ENCODE results near the gene MOCOS.

MOCOS gene

GRCh38 chr18:36304723-36305122, 117.4 kb downstream of the MOCOS start:
- no peak for DNase-seq (ENCODE audit: low spot score)

- DNase-seq (ENCODE audit: low spot score) = no peak
These were observed 118.1 kb downstream of the MOCOS start for GRCh38 chr18:36305375-36305774.

DNA sequence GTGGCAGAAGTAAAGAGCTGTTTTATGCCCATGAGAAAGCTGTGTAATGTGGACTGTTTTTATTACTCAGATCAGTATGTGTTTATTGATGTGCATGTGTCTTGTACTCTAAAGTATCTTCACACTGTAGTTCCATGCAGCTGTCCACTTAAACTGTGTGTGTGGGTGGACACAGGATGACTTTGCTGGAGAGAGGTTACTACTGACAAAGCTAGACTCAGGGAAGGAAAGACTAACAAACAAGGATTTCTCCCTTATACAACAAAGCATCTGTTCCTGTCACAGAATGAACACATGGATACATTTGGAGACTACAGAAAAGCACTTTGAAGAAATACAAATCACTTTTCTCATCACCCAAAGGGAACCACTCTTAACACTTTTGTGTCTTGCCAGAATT, 120.2 kb downstream of the MOCOS start:
- DNase-seq (ENCODE audit: low spot score) = no peak

DNA sequence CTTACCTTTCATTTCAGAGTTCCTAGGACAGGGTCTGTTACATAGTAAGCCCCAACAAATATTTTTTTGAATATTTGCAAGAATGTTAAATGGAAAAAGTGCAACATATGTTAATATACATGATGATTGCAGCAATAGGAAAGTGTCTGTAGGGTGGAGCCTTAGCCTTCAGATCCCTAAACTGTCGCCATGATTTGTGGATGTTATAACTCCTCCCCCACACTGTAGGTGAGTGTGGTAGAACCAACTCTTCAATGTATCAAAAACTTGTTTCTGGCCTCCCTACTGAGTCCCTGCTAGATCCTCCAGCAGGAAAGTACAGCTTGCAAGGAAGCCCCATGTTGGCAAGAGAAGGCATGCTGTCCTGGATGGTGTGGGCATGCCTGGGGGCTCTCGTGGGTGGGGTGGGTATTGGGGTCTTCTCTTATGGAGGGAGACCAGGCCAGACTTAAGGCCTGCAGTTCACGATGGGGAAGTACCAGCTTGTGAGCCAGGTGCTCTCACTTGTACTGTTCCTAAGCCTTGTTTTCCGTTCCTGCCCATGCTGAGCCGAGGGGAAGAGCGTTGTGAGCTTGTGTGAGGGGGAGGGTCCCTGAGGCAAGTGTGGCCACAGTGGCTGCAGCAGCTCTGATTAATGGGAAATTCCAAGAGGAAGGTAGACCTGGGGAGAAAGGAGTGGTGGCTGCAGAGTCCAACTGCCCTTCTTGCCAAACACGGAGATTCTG, 121.6 kb downstream of the MOCOS start:
- DNase-seq (ENCODE audit: low spot score) = no peak

- DNase-seq (ENCODE audit: low spot score) = no peak
These were observed 122.4 kb downstream of the MOCOS start for GRCh38 chr18:36309436-36310391.

DNA sequence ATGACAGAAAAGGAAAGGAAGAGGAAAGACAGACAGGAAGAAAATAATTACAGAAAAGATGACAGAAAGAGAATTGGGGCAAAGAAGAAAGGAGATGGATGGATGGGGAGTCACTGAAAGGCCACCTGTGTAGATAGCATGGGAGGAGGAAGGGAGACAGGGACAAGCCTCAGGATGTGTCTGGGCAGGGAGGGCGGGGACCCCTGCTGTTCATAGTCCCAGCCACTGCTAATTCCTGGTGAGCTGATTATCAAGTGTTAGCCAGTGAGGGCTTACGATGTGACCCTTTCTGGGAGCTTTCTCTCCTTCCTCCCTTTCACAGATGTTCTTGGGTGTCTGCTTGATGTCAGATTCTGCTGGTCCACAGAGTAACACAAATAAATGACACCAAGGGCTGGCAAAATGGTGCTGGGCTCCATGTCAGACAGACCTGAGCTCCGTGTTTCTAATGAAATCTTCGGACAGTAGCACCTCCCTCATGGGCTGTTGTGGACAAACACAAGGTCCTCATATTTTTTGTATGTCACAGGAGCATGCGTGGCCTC, 123.8 kb downstream of the MOCOS start:
- DNase-seq (ENCODE audit: low spot score) = no peak

- DNase-seq (ENCODE audit: low spot score) = no peak
These were observed 125.6 kb downstream of the MOCOS start for GRCh38 chr18:36312806-36313395.

GRCh38 chr18:36314098-36314497, 126.8 kb downstream of the MOCOS start:
- no peak for DNase-seq (ENCODE audit: low spot score)

- no peak for DNase-seq (ENCODE audit: low spot score)
These were observed 127.5 kb downstream of the MOCOS start for GRCh38 chr18:36314754-36315153.

DNA sequence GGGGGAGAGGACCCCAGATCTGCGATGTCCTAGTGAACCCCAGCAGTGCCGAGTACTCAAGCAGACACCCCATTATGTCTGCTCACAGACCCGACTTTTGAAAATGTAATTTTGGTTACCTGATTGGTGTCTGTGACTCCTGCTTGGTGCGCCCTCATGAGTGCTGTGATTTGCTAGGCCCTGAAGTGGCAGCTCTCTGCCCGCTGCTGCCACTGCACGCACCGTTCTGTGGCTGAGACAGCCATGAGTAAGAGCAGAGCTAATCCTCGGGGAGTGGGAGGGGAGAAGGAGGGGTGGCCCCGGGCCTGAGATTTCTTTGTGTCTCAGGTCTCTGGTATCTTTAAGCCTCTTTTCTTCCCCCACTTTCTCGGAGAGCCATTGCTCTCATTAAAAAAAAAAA, 128.4 kb downstream of the MOCOS start:
- DNase-seq (ENCODE audit: low spot score) = no peak

GRCh38 chr18:36316246-36316645, 128.9 kb downstream of the MOCOS start:
- DNase-seq (ENCODE audit: low spot score) = no peak

All from Ammon's horn (tissue), 1 donor.